Dermis blood vessel endothelial cell (primary cell): ENCODE measurements around the gene EID1. TPM values are rescaled to one million over a fixed set of nuclear protein-coding genes. Genes with fewer than 3 reads are reported as not detected.
"Not testable (repeated sequence)": the region's sequence is repeated elsewhere in the genome, so short reads cannot be mapped to it uniquely, and the experiment has no call there.

ENCODE experiments used
- DNase-seq: peaks from one replicate; pipeline ENCODE4 v3.0.0; 2010
- total RNA-seq: library from RNA; depleted of rRNA; stranded (reverse); fragments of >200 nt; gene quantifications from 2 replicates; pipeline ENCODE4 v1.2.3, GENCODE V29; 2014

Gene EID1
- total RNA-seq, 1 donor from 2014 or later = 342 TPM

DNA sequence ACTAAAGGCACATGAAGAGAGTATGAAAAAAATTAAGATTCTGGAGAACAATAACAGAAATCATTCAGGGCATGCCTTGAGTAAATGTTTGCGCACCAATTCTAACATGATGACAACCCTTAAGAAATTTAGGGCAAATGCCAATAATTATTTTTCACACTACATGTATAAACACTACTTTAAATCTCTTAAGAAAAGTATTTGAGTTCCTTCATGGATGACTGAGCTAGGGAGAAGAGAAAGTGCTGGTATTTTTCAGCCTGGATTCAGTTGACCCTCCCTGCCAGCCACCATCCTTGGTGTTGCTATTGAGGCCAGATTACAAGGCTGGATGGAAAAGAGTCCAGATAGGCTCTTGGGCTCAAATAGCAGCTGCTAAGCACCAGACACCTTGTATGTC lies 8.0 kb upstream of the EID1 start:
- no peak for DNase-seq

DNA sequence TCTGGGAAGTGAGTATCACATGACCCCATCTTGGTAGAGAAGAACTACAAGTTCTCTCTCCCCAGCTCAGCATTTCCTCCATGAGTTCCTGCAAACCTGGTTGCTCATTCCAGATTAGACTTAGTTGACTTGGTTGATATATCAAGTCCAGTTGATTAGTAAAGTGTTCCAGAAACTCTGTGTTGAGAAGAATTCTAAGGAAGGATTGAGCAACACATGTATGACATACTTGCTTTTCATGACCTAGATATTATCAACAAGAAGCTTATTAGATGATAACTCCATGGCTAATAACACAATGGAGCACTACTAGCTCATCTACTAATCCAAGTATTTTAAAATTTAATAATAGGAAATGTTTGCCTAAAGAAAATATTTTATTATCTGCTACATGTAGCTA lies 6.4 kb upstream of the EID1 start:
- DNase-seq = no peak

- DNase-seq = no peak
Measured at GRCh38 chr15:48872632-48873031, 5.3 kb upstream of the EID1 start.

GRCh38 chr15:48875241-48875960 lies 2.5 kb upstream of the EID1 start:
- no peak for DNase-seq

- no peak for DNase-seq
Measured at GRCh38 chr15:48876057-48876456, 1.9 kb upstream of the EID1 start.

DNA sequence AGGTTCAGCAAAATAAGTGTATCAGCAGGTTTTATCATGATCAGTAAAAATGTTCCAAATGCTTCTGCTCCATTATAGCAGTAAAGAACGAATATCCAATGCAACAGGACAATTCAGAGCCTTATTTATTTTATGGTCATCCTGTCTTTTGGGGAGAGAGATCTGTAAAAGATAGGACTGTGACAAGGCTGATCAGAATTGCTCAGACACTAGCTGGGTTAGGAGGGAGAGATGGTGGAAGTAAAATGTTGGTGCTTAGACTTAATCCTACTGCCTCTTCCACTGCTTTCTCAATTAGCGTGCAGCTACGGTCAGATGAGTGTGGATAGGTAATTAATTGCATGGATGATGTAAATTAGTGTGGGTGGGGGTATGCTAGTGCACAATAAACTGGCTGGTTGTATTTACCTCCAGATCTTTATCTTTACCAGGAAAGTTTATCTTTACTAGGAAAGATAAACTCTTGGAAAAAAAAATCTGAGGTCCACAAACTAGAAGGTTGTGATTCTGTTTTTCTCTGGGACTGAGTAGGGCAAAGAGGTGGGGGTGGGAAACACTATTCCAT lies 2.2 kb downstream of the EID1 start:
- DNase-seq = no peak

DNA sequence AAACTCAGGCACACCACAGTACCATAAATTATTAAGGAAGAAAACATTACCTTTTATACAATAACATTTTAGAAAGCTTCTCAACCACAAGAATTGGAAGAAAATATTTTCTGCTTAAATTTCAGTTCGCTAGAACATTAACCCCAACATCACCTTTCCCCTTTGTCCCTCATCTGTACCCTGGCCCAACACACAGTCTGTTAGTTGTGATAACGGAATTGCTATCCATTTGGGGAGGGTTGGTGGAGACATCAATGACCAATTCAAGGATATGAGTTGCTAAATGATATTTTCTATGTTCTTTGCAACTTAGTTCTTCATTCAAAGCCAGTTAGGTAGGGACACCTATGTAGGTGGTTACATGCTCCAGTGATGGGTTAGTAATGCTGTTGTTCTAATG lies 5.8 kb downstream of the EID1 start:
- DNase-seq = no peak

- no peak for DNase-seq
Measured at GRCh38 chr15:48887144-48887543, 9.2 kb downstream of the EID1 start.

DNA sequence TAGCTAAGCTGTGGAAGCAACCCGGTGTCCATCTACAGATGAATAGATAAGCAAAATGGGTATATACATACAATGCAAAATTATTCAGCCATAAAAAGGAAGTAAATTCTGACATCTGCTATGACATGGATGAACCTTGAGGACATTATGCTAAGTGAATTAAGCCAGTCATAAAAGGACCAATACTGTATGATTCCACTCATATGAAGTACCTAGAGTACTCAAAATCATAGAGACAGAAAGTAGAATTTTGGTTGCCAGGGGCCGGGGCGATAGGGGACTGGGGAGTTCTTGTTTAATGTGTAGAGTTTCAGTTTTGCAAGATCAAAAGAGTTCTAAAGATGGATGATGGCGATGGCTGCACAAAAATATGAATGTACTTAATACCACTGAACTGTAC lies 10.3 kb downstream of the EID1 start:
- no peak for DNase-seq

DNA sequence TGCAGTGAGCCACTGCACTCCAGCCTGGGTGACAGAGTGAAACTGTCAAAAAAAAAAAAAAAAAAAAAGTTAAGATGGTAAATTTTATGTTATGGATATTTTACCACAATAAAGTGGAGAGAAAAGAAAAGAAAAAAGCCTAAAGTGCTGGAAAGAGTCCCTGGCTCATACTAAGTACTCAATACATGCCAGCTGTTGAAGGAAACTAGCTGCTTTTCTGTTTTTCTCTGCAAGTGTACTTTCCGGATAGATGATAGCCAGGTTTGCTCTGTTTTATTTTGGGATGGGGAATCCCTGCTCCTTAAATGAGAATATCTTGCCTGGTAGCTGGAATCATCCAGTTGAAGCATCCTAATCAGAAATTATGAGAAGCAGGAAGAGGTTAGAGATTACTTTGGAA lies 10.9 kb downstream of the EID1 start:
- no peak for DNase-seq

GRCh38 chr15:48889925-48890324 lies 12.0 kb downstream of the EID1 start:
- no peak for DNase-seq

DNA sequence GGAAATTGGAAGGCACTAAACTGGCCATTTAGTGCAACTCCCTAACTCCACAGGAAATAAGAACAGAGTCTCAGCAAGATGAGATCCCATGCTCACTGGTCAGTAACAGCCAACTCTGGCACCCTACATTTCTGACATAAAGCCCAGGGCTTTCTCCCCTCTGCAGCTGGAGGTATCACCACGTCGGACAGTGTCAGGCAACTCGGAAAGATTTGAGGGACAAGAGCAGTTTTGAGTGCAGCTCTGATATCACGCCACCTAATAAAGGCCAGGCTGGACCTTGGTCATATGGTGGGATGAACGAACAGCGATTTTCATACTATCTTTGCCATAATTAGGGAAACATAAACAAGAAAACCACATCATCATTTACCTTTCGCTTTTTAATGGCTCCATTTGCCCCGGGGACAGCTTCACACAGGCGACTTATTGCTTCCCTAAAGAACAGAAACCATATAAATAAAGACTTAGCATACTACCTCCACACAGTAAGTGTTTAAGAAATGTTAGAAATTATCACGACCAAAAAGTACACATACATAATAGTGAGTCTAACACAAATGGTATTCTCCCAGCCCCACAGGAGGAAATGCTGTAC lies 12.5 kb downstream of the EID1 start:
- no peak for DNase-seq

GRCh38 chr15:48891232-48891765 lies 13.4 kb downstream of the EID1 start:
- no peak for DNase-seq

GRCh38 chr15:48893311-48893710 lies 15.4 kb downstream of the EID1 start:
- DNase-seq = no peak

- no peak for DNase-seq
Measured at GRCh38 chr15:48896869-48897814, 19.2 kb downstream of the EID1 start.

DNA sequence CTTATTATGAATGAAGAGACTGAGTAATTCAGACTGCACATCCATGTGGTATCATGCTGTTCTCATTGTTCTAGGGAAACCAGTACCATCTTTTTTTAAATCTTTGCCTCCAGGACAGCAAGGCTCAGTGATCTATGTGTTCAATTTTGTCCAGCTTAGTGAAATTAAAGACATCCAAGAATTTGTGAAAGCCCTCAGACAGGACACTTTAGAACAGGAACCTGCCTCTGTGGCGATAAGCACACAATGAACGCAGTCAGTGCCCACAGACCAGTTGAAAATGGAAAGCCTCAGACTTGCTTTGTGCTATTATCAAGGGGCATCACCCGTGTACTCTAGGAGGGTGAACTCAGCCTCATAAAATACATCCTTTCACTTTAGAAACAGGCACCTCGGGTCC lies 20.1 kb downstream of the EID1 start:
- no peak for DNase-seq

GRCh38 chr15:48898446-48898845 lies 20.5 kb downstream of the EID1 start:
- no peak for DNase-seq

DNA sequence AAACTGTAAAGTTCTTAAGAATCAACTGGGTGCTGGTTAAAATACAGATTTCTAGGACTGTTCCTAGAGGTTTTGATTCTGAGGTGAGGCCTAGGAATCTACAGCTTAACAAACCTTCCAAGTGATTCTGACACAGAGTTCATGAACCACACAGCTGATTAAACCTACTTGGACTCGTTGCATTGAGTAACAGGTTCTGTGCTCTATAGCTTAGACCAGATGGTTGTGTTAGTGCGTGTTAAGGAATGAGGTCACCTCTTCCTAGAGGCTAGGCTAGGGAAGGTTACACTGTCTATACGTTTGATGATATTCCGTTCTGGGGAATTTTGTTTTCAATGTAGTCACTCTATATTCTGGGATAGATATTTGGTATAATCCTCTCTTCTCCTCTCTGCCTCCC lies 21.9 kb downstream of the EID1 start:
- DNase-seq = no peak

- DNase-seq = no peak
Measured at GRCh38 chr15:48904758-48905157, 26.8 kb downstream of the EID1 start.

- DNase-seq = no peak
Measured at GRCh38 chr15:48905216-48905615, 27.3 kb downstream of the EID1 start.

DNA sequence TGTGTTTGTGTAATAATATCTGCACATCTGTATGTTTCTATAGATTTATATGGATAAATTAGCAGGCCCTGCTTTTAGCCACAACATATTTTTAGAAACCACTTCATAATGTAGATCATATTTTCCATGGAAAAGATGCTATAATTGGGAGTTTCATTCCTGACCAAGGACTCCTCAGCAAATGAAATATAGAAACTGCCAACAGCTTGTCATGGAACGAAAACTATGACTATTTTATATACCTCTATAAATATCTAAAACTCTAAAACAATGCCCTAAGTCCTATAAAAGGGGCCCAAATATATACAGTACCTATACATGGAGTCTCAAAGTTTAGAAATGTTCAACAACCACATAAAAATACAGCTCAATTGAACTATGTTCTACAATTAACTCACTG lies 27.9 kb downstream of the EID1 start:
- DNase-seq = no peak

GRCh38 chr15:48909313-48909712 lies 31.4 kb downstream of the EID1 start:
- DNase-seq = not testable (repeated sequence)

GRCh38 chr15:48910554-48910953 lies 32.6 kb downstream of the EID1 start:
- not testable (repeated sequence) for DNase-seq
